Measurements from ENCODE around the gene FAM181A.

The FAM181A gene

GRCh38 chr14:93930296-93930988 lies 3.3 kb downstream of the FAM181A start:
- DNase-seq = no peak

GRCh38 chr14:93930989-93931307 lies 3.8 kb downstream of the FAM181A start:
- no peak for DNase-seq

GRCh38 chr14:93932642-93933041 lies 5.5 kb downstream of the FAM181A start:
- DNase-seq = no peak

- DNase-seq = no peak
Measured at GRCh38 chr14:93935213-93935612, 8.1 kb downstream of the FAM181A start.

- DNase-seq = peak; percentile 29
Measured at GRCh38 chr14:93936245-93936644, 9.1 kb downstream of the FAM181A start.

- DNase-seq = no peak
Measured at GRCh38 chr14:93936926-93937325, 9.8 kb downstream of the FAM181A start.

GRCh38 chr14:93937519-93937918 lies 10.4 kb downstream of the FAM181A start:
- no peak for DNase-seq

- DNase-seq = no peak
Measured at GRCh38 chr14:93938751-93939303, 11.7 kb downstream of the FAM181A start.

GRCh38 chr14:93939304-93940229 lies 12.4 kb downstream of the FAM181A start:
- DNase-seq = peak; percentile 83

GRCh38 chr14:93940437-93940836 lies 13.3 kb downstream of the FAM181A start:
- DNase-seq = peak; percentile 75

- peak; percentile 66 for DNase-seq
Measured at GRCh38 chr14:93941293-93941910, 14.3 kb downstream of the FAM181A start.

- no peak for DNase-seq
Measured at GRCh38 chr14:93943052-93943451, 15.9 kb downstream of the FAM181A start.

GRCh38 chr14:93943930-93944329 lies 16.8 kb downstream of the FAM181A start:
- no peak for DNase-seq

- no peak for DNase-seq
Measured at GRCh38 chr14:93944348-93945069, 17.4 kb downstream of the FAM181A start.

GRCh38 chr14:93945070-93945399 lies 17.9 kb downstream of the FAM181A start:
- DNase-seq = no peak

- no peak for DNase-seq
Measured at GRCh38 chr14:93946104-93946503, 19.0 kb downstream of the FAM181A start.

- peak; percentile 34 for DNase-seq
Measured at GRCh38 chr14:93946541-93947090, 19.5 kb downstream of the FAM181A start.

- DNase-seq = no peak
Measured at GRCh38 chr14:93947282-93947681, 20.1 kb downstream of the FAM181A start.

- DNase-seq = no peak
Measured at GRCh38 chr14:93949511-93950075, 22.4 kb downstream of the FAM181A start.

- no peak for DNase-seq
Measured at GRCh38 chr14:93950948-93951634, 23.9 kb downstream of the FAM181A start.
